ENCODE results near the gene CPLX3. TPM values are rescaled to one million over a fixed set of nuclear protein-coding genes. Genes with fewer than 3 reads are reported as not detected.
A peak's percentile ranks its signal among the peaks of the same experiment; 100 is the strongest.

CPLX3 gene
- total RNA-seq, 1 experiment from 2014 or later: 0.21 TPM

DNA sequence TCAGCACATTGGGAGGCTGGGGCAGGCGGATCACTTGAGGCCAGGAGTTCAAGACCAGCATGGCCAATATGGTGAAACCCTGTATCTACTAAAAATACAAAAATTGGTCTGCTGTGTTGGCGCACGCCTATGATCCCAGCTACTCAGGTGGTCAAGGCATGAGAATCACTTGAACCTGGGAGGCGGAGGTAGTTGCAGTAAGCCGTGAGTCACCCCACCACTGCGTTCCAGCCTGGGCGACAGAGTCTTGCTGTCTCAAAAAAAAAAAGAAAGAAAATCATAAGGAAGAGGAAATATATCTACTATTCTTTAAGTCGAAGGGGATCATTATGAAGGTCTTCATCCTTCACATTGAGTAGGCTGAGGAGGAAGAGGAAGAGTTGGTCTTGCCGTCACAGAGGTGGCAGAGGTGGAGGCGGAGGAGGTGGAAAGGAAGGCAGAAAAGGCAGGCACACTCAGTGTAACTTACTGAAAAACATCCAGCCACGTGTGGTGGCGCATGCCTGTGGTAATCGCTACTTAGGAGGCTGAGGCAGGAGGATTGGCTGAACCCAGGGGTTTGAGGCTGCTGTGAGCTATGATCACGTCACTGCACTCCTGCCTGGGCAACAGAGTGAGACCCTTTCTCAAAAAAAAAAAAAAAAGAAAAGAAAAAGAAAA lies 30.3 kb upstream of the CPLX3 start:
- no peaks in the 10 kb centered on the region for H3K9me3 Mint-ChIP-seq (ENCODE audit: low read depth, unreplicated experiment)
- TF ChIP-seq, protein P1, sequence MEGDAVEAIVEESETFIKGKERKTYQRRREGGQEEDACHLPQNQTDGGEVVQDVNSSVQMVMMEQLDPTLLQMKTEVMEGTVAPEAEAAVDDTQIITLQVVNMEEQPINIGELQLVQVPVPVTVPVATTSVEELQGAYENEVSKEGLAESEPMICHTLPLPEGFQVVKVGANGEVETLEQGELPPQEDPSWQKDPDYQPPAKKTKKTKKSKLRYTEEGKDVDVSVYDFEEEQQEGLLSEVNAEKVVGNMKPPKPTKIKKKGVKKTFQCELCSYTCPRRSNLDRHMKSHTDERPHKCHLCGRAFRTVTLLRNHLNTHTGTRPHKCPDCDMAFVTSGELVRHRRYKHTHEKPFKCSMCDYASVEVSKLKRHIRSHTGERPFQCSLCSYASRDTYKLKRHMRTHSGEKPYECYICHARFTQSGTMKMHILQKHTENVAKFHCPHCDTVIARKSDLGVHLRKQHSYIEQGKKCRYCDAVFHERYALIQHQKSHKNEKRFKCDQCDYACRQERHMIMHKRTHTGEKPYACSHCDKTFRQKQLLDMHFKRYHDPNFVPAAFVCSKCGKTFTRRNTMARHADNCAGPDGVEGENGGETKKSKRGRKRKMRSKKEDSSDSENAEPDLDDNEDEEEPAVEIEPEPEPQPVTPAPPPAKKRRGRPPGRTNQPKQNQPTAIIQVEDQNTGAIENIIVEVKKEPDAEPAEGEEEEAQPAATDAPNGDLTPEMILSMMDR (IDR thresholded peaks at IDR 0.05; ENCODE audit: unreplicated experiment): no peak
- peaks cover under 1% of the 10 kb centered on the region for H3K4me1 Mint-ChIP-seq (ENCODE audit: low read depth, unreplicated experiment)
- CTCF ChIA-PET: interaction anchor here (2.2 kb wide), 1 partner anchor 8 kb away, joined by 7 read pairs; no protein-coding TSS in a partner anchor
- DNase-seq: no peak
- no peak overlapping the region for H3K27ac Mint-ChIP-seq (ENCODE audit: unreplicated experiment)
- H3K36me3 Mint-ChIP-seq (ENCODE audit: insufficient read depth, unreplicated experiment): peaks cover 12% of the 10 kb centered on the region
- intact Hi-C loops (cut with micrococcal nuclease; ENCODE audit: unreplicated experiment): no loop called here
- no peaks in the 10 kb centered on the region for H3K27me3 Mint-ChIP-seq (ENCODE audit: unreplicated experiment)
- BruUV-seq (replicated peaks): no TSS peak
- no peak overlapping the region for H3K4me3 Mint-ChIP-seq (ENCODE audit: low read depth, unreplicated experiment)

- DNase-seq: no peak
- CTCF ChIA-PET: interaction anchor here (0.6 to 2.2 kb wide), 3 partner anchors 11 to 124 kb away, joined by 3 to 7 read pairs (median 5); no protein-coding TSS in a partner anchor
- Mint-ChIP-seq H3K27me3 (ENCODE audit: unreplicated experiment) (no peaks in the 10 kb centered on the region), H3K9me3 (ENCODE audit: low read depth, unreplicated experiment) (no peaks in the 10 kb centered on the region), H3K4me3 (ENCODE audit: low read depth, unreplicated experiment) (no peak overlapping the region), H3K36me3 (ENCODE audit: insufficient read depth, unreplicated experiment) (peaks cover 31% of the 10 kb centered on the region), H3K4me1 (ENCODE audit: low read depth, unreplicated experiment) (no peaks in the 10 kb centered on the region), H3K27ac (ENCODE audit: unreplicated experiment) (no peak overlapping the region)
- intact Hi-C loops (cut with micrococcal nuclease; ENCODE audit: unreplicated experiment): no loop called here
- no TSS peak for BruUV-seq (replicated peaks)
- TF ChIP-seq, protein P1 (IDR thresholded peaks at IDR 0.05; ENCODE audit: unreplicated experiment): no peak
Measured at GRCh38 chr15:74798388-74799254, 27.8 kb upstream of the CPLX3 start.

DNA sequence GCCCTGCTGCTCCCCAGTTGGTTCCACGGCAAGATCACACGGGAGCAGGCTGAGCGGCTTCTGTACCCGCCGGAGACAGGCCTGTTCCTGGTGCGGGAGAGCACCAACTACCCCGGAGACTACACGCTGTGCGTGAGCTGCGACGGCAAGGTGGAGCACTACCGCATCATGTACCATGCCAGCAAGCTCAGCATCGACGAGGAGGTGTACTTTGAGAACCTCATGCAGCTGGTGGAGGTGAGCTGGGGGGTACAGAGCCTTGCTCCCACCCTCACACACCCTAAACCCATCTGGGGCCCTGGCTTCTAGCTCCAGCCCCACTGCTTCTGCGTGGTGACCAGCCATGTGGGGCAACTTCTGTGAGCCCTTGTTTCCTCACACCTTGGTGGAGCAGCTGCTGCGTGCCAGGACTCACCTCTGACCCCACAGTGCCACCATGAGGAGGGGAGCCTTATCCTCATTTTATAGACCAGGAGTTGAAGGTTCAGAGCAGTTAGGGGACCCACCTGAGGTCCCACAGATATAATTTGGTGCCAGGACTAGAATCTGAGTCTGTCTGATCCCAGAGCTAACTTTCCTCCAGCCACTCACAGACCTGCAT lies 27.1 kb upstream of the CPLX3 start:
- CTCF ChIA-PET: interaction anchor here (0.6 to 2.4 kb wide), 9 partner anchors 10 to 767 kb away, joined by 3 to 19 read pairs (median 3); partner anchors contain the start of genes CPLX3 and CSK
- H3K9me3 Mint-ChIP-seq (ENCODE audit: low read depth, unreplicated experiment): no peaks in the 10 kb centered on the region
- H3K36me3 Mint-ChIP-seq (ENCODE audit: insufficient read depth, unreplicated experiment): peaks cover 36% of the 10 kb centered on the region
- no TSS peak for BruUV-seq (replicated peaks)
- H3K27ac Mint-ChIP-seq (ENCODE audit: unreplicated experiment): no peak overlapping the region
- TF ChIP-seq, protein P1 (IDR thresholded peaks at IDR 0.05; ENCODE audit: unreplicated experiment): no peak
- no peaks in the 10 kb centered on the region for H3K27me3 Mint-ChIP-seq (ENCODE audit: unreplicated experiment)
- intact Hi-C loops (cut with micrococcal nuclease; ENCODE audit: unreplicated experiment): no loop called here
- no peak for DNase-seq
- H3K4me1 Mint-ChIP-seq (ENCODE audit: low read depth, unreplicated experiment): no peaks in the 10 kb centered on the region
- no peak overlapping the region for H3K4me3 Mint-ChIP-seq (ENCODE audit: low read depth, unreplicated experiment)

GRCh38 chr15:74799856-74800558 lies 26.4 kb upstream of the CPLX3 start:
- H3K4me1 Mint-ChIP-seq (ENCODE audit: low read depth, unreplicated experiment): no peaks in the 10 kb centered on the region
- H3K27ac Mint-ChIP-seq (ENCODE audit: unreplicated experiment): no peak overlapping the region
- CTCF ChIA-PET: interaction anchor here (0.6 to 2.4 kb wide), 9 partner anchors 11 to 767 kb away, joined by 3 to 19 read pairs (median 3); partner anchors contain the start of genes CPLX3 and CSK
- H3K4me3 Mint-ChIP-seq (ENCODE audit: low read depth, unreplicated experiment): no peak overlapping the region
- TF ChIP-seq, protein P1 (IDR thresholded peaks at IDR 0.05; ENCODE audit: unreplicated experiment): peak; percentile 98
- peaks cover 36% of the 10 kb centered on the region for H3K36me3 Mint-ChIP-seq (ENCODE audit: insufficient read depth, unreplicated experiment)
- no peaks in the 10 kb centered on the region for H3K9me3 Mint-ChIP-seq (ENCODE audit: low read depth, unreplicated experiment)
- DNase-seq: peak; percentile 91
- H3K27me3 Mint-ChIP-seq (ENCODE audit: unreplicated experiment): no peaks in the 10 kb centered on the region
- intact Hi-C loops (cut with micrococcal nuclease; ENCODE audit: unreplicated experiment): loop anchor here (1.0 kb wide), 1 partner anchor 31 kb away; no protein-coding TSS in a partner anchor
- no TSS peak for BruUV-seq (replicated peaks)

All from Calu3 (cell line).